ENCODE measurements around the gene URB2. TPM values are rescaled to one million over a fixed set of nuclear protein-coding genes. Genes with fewer than 3 reads are reported as not detected.

Gene URB2
- polyA plus RNA-seq, 1 of the 3 experiments (the other 2 are of a cell fraction) = 8.2 TPM

- no peak overlapping the region for H2AFZ ChIP-seq (ENCODE audit: low read depth)
- no peak overlapping the region for H3K9ac ChIP-seq
- no peaks in the 10 kb centered on the region for H3K4me1 ChIP-seq (ENCODE audit: control insufficient read depth in 1 of 2, insufficient read depth in 2 of 2, low read depth in 1 of 2, low read length in 1 of 2)
- H3K4me2 ChIP-seq = no peak overlapping the region
- H3K9me3 ChIP-seq = no peaks in the 10 kb centered on the region
- ChIA-PET POLR2A (no interaction called here), CTCF (no interaction called here)
- H3F3A ChIP-seq (replicated peaks; ENCODE audit: insufficient read depth) = peaks cover 5% of the 10 kb centered on the region
- DNase-seq = no peak
- TF ChIP-seq JUND (IDR thresholded peaks at IDR 0.05) = no peak
- no peak for TF ChIP-seq USF1 (IDR thresholded peaks at IDR 0.05; ENCODE audit: borderline replicate concordance, low read depth)
- no peak for TF ChIP-seq FOSL2 (IDR thresholded peaks at IDR 0.05; ENCODE audit: borderline replicate concordance, low read depth)
- TF ChIP-seq SMC3 (IDR thresholded peaks at IDR 0.05; ENCODE audit: low read depth, low read length) = no peak
- TF ChIP-seq NFIC (IDR thresholded peaks at IDR 0.05; ENCODE audit: borderline replicate concordance) = no peak
- TF ChIP-seq FOXM1 (IDR thresholded peaks at IDR 0.05; ENCODE audit: low read depth) = no peak
- TF ChIP-seq RCOR1 (IDR thresholded peaks at IDR 0.05; ENCODE audit: low read length) = no peak
- TF ChIP-seq NRF1 (IDR thresholded peaks at IDR 0.05; ENCODE audit: low read depth, low read length) = no peak
- no peak for TF ChIP-seq USF2 (IDR thresholded peaks at IDR 0.05; ENCODE audit: borderline replicate concordance, low read depth, low read length)
- no peak for TF ChIP-seq MEF2A (IDR thresholded peaks at IDR 0.05; ENCODE audit: borderline replicate concordance, low read depth)
- TF ChIP-seq RFX5 (IDR thresholded peaks at IDR 0.05; ENCODE audit: low read length) = no peak
- no peaks in the 10 kb centered on the region for H4K20me1 ChIP-seq (ENCODE audit: insufficient read depth)
- no peak overlapping the region for H3K4me3 ChIP-seq (ENCODE audit: low read depth in 2 of 2, low read length in 1 of 2)
- H3K27ac ChIP-seq (ENCODE audit: low read depth in 2 of 2, low read length in 1 of 2) = no peak overlapping the region
- H3K36me3 ChIP-seq (replicated peaks in 1 of 2; ENCODE audit: control insufficient read depth in 1 of 2, insufficient read depth in 2 of 2, low read length in 1 of 2) = peaks cover 59 to 87% of the 10 kb centered on the region in 2 experiments
- H3K9me2 ChIP-seq = no peaks in the 10 kb centered on the region
- H3K79me2 ChIP-seq (ENCODE audit: insufficient read depth) = peaks cover 23% of the 10 kb centered on the region; the same call in 1 of the 2 replicates
- no peaks in the 10 kb centered on the region for H3K27me3 ChIP-seq (ENCODE audit: insufficient read depth)
- 96% methylated on average over 7 of the region's 7 CpGs for WGBS (ENCODE audit: low lambda C conversion rate)
These were observed 22.6 kb upstream of the URB2 start for GRCh38 chr1:229603371-229604005.

GRCh38 chr1:229607370-229607769, 18.7 kb upstream of the URB2 start:
- Histone ChIP-seq H3K9ac (no peak overlapping the region), H4K20me1 (ENCODE audit: insufficient read depth) (no peaks in the 10 kb centered on the region), H3K9me3 (no peaks in the 10 kb centered on the region), H3K4me2 (no peak overlapping the region), H3K9me2 (no peaks in the 10 kb centered on the region), H3K36me3 (replicated peaks in 1 of 2; ENCODE audit: control insufficient read depth in 1 of 2, insufficient read depth in 2 of 2, low read length in 1 of 2) (peaks cover 64 to 95% of the 10 kb centered on the region in 2 experiments), H3K4me1 (ENCODE audit: control insufficient read depth in 1 of 2, insufficient read depth in 2 of 2, low read depth in 1 of 2, low read length in 1 of 2) (no peaks in the 10 kb centered on the region), H2AFZ (ENCODE audit: low read depth) (no peak overlapping the region), H3K79me2 (ENCODE audit: insufficient read depth) (no peaks in the 10 kb centered on the region), H3K4me3 (ENCODE audit: low read depth in 2 of 2, low read length in 1 of 2) (no peak overlapping the region), H3F3A (replicated peaks; ENCODE audit: insufficient read depth) (peaks cover 5% of the 10 kb centered on the region), H3K27ac (ENCODE audit: low read depth in 2 of 2, low read length in 1 of 2) (no peak overlapping the region), H3K27me3 (ENCODE audit: insufficient read depth) (no peaks in the 10 kb centered on the region)
- no peak for DNase-seq
- ChIA-PET CTCF (no interaction called here), POLR2A (no interaction called here)
- 98% methylated on average over 2 of the region's 2 CpGs for WGBS (ENCODE audit: low lambda C conversion rate)
- TF ChIP-seq IRF3 (IDR thresholded peaks at IDR 0.05; ENCODE audit: low read depth, low read length) = no peak
- TF ChIP-seq ELF1 (IDR thresholded peaks at IDR 0.05) = no peak
- no peak for TF ChIP-seq SIN3A (IDR thresholded peaks at IDR 0.05; ENCODE audit: borderline replicate concordance, low read depth, low read length)
- TF ChIP-seq USF2 (IDR thresholded peaks at IDR 0.05; ENCODE audit: borderline replicate concordance, low read depth, low read length) = no peak
- TF ChIP-seq RCOR1 (IDR thresholded peaks at IDR 0.05; ENCODE audit: low read length) = no peak
- no peak for TF ChIP-seq EZH2phosphoT487 (IDR thresholded peaks at IDR 0.05; ENCODE audit: borderline replicate concordance, low read depth)
- no peak for TF ChIP-seq FOXM1 (IDR thresholded peaks at IDR 0.05; ENCODE audit: low read depth)

Measured in SK-N-SH (cell line).